GM18499 (cell line): ENCODE measurements around the gene HIPK2.
A peak's percentile ranks its signal among the peaks of the same experiment; 100 is the strongest.
"Not testable (repeated sequence)": the region's sequence is repeated elsewhere in the genome, so short reads cannot be mapped to it uniquely, and the experiment has no call there.

Experiments used
- ATAC-seq: cut with Tn5 transposase; IDR thresholded peaks from one replicate; pipeline ENCODE4 v1.9.1; 2021; ENCODE audit warnings: moderate number of reproducible peaks; ENCODE audit not compliant: insufficient read depth, unreplicated experiment

HIPK2 gene

GRCh38 chr7:139679731-139680594, 97.8 kb downstream of the HIPK2 start:
- no peak for ATAC-seq

- ATAC-seq = no peak
These were observed 101.4 kb downstream of the HIPK2 start for GRCh38 chr7:139676390-139676789.

DNA sequence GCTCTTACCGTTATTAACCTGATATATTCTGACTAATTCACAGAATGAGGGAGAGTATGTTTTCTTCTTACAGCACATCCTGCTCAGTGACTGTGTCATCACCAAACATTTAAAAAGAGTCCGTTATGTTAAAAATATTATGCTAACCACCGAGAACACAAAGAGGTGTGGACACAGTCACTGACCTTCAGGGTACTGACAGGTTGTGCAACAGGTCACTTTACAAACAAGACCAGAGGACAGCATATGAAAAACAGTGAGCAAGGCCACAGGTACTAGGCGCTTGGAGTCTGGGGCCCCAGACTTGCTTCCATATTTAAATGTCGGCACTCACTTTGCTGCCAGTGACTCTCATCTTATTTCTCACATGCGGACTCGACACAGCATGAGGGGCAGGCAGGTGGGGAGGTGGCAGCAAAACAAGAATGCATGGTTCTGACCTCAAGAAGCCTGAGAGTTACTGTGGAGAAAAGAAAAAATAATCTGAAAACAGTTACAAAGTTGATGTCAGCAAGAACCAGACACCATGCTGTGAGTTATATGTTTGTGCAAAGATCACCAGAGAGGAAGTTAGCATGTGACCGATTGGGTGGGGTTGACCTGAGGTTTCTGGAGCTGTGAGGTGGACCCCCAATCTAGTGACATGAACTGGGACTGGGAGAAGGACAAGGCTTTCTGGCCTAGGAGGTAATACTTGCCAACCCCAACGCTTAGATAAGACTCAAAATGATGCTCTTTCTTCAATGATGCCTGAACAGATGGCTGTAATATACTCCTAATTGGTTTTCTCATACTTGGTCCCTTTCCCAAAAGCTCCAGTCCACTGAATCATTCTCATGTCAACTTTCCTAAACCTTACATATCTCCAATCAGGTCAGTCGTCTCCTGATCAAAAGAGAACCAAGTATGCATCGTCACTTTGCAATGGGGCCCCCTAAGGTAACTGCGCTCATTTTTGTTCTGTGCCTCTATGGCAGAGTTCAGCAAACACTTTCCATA, 102.4 kb downstream of the HIPK2 start:
- peak; percentile 26 for ATAC-seq

DNA sequence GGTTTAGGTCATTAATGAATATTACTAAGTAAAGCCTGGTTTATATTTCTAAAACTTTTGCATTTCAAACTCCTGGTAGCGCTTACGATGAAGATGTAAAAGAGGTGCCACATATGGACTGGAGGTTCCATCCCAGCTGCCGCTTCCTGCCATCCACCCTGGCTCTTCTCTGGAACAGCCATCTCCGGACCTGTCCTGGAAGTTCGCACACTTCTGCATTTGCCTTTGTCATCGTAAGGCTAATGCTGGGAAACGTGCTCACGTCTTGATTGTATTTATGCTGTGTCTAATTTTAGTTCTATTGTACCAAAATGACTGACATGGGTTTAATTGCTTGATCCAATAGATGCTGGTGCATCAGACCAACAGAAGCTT, 103.1 kb downstream of the HIPK2 start:
- ATAC-seq = no peak

DNA sequence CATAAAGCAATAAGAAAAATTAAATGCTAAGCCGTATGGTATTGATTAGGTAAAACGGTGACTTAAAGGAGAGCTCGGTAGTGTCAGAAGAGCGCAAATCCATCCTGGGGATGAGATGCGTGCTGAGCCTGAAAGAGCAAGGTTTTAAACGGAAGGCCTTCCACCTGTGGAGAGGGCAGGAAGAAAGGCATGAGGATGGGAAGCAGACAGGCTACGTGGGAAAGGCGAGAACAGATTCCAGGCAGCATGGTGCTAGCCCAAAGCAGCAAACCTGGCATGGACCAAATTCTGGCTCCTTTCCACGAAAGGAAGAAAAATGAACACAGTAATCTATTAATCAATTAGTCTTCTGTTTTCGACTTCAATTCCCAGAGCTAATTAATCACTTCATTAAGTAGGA, 103.5 kb downstream of the HIPK2 start:
- no peak for ATAC-seq

DNA sequence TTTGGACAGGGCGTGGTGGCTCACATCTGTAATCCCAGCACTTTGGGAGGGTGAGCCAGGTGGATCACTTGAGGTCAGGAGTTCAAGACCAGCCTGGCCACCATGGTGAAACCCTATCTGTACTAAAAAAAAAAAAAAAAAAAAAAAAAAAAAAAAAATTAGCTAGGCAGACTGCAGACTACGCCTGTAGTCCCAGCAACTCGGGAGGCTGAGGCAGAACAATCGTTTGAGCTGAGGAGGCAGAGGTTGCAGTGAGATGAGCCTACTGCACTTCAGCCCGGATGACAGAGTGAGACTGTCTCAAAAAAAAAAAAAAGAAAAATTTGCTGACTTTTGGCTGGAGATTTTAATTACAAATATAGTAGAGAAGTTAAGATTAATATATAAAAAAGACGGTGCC, 104.0 kb downstream of the HIPK2 start:
- ATAC-seq = no peak

- peak; percentile 61 for ATAC-seq
These were observed 104.6 kb downstream of the HIPK2 start for GRCh38 chr7:139673230-139673629.

- no peak for ATAC-seq
These were observed 105.8 kb downstream of the HIPK2 start for GRCh38 chr7:139671967-139672366.

DNA sequence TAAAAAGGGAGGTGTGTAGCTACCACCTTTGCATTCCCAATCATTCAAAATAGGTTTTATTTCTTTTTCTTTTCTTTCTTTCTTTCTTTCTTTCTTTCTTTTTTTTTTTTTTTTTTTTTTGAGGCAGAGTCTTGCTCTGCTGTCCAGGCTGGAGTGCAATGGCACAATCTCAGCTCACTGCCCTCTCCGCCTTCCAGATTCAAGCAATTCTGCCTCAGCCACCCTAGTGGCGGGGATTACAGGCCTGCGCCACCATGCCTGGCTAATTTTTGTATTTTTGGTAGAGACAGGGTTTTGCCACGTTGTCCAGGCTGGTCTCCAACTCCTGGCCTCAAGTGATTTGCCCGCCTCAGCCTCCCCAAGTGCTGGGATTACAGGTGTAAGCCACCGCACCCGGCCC, 107.1 kb downstream of the HIPK2 start:
- not testable (repeated sequence) for ATAC-seq

GRCh38 chr7:139669106-139670061, 108.4 kb downstream of the HIPK2 start:
- no peak for ATAC-seq

DNA sequence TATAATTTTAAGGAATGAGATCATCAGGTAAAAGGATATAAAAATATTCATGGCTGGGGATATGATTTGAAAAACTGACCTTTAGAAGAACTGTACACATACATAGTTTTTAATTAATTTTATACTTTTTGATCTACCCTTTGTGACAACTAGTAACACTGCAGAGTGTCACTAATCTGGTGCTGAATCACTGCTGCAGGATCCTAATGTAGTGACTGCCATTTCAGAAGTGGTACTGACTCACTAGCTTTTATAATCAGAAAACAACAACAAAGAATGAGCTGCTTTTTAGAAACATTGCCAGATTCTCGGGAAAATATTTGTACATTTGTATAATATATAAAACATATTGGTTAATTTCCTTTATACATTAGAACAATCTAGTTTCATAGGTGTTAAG, 110.4 kb downstream of the HIPK2 start:
- no peak for ATAC-seq

DNA sequence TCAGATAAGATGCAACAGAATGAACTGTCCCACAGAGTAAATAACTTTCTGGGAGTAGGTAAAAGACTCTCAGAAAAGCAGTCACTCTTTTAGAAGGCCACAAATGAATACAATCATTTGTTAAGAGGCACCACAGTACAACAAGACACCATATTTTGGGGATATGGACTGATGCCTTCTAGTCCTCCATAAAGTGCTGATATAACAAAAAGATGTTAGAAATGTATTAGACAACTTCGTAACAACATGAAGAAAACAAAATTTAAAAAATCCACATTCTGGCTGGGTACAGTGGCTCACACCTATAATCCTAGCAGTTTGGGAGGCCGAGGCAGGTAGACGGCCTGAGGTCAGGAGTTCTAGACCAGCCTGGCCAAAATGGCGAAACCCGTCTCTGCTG, 111.3 kb downstream of the HIPK2 start:
- no peak for ATAC-seq

DNA sequence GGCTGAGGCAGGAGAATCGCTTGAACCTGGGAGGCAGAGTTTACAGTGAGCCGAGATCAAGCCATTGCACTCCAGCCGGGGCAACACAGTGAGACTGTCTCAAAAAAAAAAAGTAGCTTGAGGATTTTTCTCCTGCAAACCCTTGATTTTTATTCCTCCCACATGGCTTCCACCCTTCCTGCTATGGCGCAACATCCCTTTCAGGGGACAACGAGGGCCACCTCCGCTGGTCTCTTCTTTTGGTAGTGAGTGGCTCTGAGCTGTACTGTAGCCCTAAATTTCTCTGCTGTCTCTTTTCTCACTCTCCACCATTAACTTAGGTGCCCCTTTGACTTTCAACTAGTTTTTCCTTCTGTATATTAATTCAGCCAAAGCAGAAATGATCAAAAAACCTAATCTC, 113.4 kb downstream of the HIPK2 start:
- no peak for ATAC-seq

DNA sequence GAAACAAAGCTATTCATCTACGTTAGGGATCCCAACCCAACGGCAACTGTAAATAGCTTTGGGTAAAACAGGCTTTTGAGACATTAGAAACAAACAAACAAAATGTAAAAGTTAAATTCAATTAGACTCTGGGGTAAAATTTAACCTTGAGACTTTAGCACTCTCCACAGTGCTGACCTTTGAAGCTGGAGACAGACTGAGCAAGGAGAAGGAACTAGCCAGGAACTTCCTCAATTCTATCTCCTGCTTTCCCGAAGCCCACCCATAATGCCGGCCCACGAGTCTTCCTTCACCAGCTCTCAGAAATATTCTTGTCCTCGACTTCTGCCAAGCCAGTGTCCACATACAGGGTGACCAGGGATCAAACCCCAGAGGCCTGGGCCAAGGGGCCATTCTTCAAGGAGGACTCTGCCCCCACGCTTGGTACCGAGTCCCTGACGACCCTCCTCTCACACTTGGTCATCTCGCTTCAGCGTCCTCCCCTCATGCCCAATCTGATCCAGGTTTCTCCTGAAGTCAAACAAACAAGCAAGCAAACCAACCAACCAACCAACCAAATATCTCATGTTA, 114.1 kb downstream of the HIPK2 start:
- no peak for ATAC-seq

- ATAC-seq = no peak
These were observed 115.9 kb downstream of the HIPK2 start for GRCh38 chr7:139661903-139662302.

GRCh38 chr7:139661043-139661440, 116.8 kb downstream of the HIPK2 start:
- ATAC-seq = no peak

GRCh38 chr7:139660317-139661042, 117.3 kb downstream of the HIPK2 start:
- ATAC-seq = no peak

GRCh38 chr7:139659922-139660316, 117.9 kb downstream of the HIPK2 start:
- ATAC-seq = no peak
